Activated T-cell treated with anti-CD3 and anti-CD28 coated beads, Interleukin-2, amount 50 U/mL, for 24 hours (primary cell): ENCODE results near the gene ERO1B.
A peak's percentile ranks its signal among the peaks of the same experiment; 100 is the strongest.

ENCODE experiments used
- DNase-seq: peaks from one replicate; pipeline ENCODE4 v3.0.0-alpha.2; 2020
- H3K27ac Mint-ChIP-seq: 2 replicates; pipeline ENCODE4 v1.8.0; 2020; ENCODE audit warnings: mild to moderate bottlenecking, mixed read lengths
- H3K27me3 Mint-ChIP-seq: 2 replicates; pipeline ENCODE4 v1.8.0; 2020; ENCODE audit warnings: mixed read lengths
- H3K36me3 Mint-ChIP-seq: 2 replicates; pipeline ENCODE4 v1.8.0; 2020; ENCODE audit warnings: low read depth, mixed read lengths
- H3K4me1 Mint-ChIP-seq: 2 replicates; pipeline ENCODE4 v1.8.0; 2020; ENCODE audit warnings: low read depth, mixed read lengths
- H3K4me3 Mint-ChIP-seq: 2 replicates; pipeline ENCODE4 v1.8.0; 2020; ENCODE audit warnings: mild to moderate bottlenecking, moderate library complexity, mixed read lengths
- H3K9me3 Mint-ChIP-seq: 2 replicates; pipeline ENCODE4 v1.8.0; 2020; ENCODE audit warnings: mixed read lengths

The ERO1B gene

DNA sequence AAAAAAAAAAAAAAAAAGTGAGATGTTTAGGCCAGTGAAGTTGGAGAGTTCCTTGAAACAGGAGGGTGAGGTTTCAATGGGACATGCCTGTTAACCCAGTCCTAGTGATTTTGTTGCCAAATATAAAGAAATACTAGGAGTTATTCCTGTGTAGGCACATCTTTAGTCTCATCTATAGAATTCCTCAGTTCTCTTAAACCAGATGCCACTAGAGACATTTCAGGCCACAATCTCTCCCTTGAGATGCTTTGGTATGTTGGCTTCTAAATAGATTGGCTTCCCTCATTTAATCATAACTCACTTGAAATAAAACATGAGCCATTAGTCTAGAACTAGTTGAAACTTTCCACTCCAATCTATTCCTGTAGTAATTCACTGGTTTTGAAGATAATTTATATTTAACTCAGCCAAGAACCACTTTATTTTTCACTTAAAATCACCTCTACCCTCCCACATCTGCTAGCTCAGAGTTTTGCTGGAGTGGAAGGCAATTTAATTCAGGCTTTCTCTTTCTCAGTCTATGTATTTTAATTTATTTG lies 109.6 kb downstream of the ERO1B start:
- DNase-seq = no peak
- no peaks in the 10 kb centered on the region for H3K36me3 Mint-ChIP-seq
- no peaks in the 10 kb centered on the region for H3K9me3 Mint-ChIP-seq
- H3K4me1 Mint-ChIP-seq = peaks cover 3% of the 10 kb centered on the region
- H3K27ac Mint-ChIP-seq = no peak overlapping the region
- H3K4me3 Mint-ChIP-seq = no peak overlapping the region
- H3K27me3 Mint-ChIP-seq = no peaks in the 10 kb centered on the region

DNA sequence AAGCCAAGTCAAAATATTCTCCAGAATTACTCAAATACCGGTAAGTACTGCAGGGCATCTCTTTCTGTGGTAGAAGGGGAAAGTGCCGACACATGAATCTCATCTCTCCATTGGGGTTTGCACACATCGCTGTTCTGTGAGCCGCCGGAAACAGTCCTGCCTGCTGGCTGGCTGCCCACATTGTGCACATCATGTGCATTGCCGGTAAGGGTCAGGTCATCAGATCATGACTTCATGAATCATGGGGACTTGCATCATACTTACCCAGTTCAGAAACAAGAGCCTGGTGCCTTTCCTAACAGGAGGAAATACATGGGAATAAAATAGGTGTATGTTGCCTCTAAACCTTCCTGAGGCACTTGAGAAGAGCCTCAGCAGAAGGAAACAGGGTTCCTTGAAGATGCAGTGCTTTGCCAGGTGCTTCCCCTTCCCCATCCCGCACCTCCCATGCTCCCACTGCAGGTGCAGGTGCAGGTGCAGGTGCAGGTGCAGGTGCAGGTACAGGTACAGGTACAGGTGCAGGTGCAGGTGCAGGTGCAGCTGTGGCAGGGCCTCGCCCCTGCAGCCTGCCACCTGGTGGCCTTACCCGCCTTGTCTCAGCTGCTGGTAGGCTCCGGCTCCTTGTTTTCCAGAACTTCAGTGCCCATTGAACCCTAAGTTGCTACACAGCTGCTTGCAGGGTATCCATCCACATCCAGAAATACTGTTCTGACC lies 112.9 kb downstream of the ERO1B start:
- Mint-ChIP-seq H3K27ac (no peak overlapping the region), H3K27me3 (no peaks in the 10 kb centered on the region), H3K9me3 (no peaks in the 10 kb centered on the region), H3K4me3 (no peak overlapping the region), H3K36me3 (peaks cover 5% of the 10 kb centered on the region), H3K4me1 (peaks cover 9% of the 10 kb centered on the region)
- DNase-seq = no peak

DNA sequence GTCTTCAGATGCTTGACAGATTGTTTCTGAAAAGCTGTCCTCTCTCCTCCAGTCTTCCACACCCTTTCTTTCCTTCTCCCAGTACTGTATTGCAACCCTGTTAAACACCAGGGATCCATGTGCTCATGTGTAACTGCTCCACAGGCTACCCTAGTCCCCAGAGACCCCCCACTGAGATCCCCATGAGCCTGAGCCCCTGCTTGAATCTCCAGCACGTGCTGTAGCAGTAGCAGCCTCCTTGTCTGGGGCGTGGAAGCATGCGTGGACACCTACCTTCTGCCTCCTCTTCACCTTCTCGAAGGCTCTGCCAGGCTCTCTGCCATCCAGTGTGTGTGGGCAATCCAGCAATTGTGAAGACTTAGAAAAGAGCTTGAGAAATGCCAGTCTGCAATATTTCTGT lies 114.2 kb downstream of the ERO1B start:
- Mint-ChIP-seq H3K27me3 (no peaks in the 10 kb centered on the region), H3K4me1 (peaks cover 17% of the 10 kb centered on the region), H3K36me3 (peaks cover 7% of the 10 kb centered on the region), H3K4me3 (no peak overlapping the region), H3K27ac (peak overlapping the region; percentile 27), H3K9me3 (no peaks in the 10 kb centered on the region)
- DNase-seq = no peak

DNA sequence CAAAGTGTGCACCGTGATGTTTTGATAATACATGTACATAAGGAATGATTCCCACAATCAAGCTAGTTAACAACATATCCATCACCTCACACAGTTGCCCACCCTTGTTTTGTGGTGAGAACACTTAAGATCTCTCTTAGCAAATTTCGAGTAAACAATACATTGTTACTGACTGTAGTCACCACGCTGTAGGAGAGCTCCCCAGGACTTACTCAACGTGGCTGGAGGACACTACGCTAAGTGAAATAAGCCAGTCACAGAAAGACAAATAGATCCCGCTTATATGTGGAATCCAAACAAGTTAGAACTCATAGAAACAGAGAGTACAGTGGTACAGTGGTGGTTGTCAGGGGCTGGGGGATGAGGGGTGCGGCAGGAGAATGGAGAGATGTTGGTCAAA lies 114.6 kb downstream of the ERO1B start:
- Mint-ChIP-seq H3K27me3 (no peaks in the 10 kb centered on the region), H3K4me3 (no peak overlapping the region), H3K9me3 (peaks cover under 1% of the 10 kb centered on the region), H3K36me3 (peaks cover 8% of the 10 kb centered on the region), H3K27ac (no peak overlapping the region), H3K4me1 (peaks cover 17% of the 10 kb centered on the region)
- DNase-seq = no peak

DNA sequence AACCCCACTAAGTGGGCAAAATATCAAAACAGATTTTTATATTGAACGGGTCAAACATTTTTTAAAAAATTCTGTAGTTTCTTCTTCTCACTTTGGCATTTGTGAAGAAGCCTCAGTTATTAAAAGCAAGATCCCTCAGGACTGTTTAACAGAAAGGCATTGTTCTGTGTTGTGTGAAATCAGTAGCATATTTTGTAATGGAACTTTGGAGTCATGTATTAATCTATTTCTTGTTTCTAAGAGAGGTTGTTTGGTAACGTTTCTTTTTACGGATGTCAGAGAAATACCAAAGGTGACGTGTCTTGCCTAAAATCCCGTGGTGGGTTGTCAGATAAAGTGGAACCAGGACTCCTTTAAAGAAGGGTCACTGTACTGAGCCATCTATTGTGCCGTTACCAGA lies 115.7 kb downstream of the ERO1B start:
- peaks cover 18% of the 10 kb centered on the region for H3K4me1 Mint-ChIP-seq
- no peak overlapping the region for H3K4me3 Mint-ChIP-seq
- DNase-seq = no peak
- peaks cover 19% of the 10 kb centered on the region for H3K36me3 Mint-ChIP-seq
- peaks cover 12% of the 10 kb centered on the region for H3K9me3 Mint-ChIP-seq
- H3K27ac Mint-ChIP-seq = no peak overlapping the region
- H3K27me3 Mint-ChIP-seq = no peaks in the 10 kb centered on the region
